Measurements from ENCODE around the gene NRF1.

DNA sequence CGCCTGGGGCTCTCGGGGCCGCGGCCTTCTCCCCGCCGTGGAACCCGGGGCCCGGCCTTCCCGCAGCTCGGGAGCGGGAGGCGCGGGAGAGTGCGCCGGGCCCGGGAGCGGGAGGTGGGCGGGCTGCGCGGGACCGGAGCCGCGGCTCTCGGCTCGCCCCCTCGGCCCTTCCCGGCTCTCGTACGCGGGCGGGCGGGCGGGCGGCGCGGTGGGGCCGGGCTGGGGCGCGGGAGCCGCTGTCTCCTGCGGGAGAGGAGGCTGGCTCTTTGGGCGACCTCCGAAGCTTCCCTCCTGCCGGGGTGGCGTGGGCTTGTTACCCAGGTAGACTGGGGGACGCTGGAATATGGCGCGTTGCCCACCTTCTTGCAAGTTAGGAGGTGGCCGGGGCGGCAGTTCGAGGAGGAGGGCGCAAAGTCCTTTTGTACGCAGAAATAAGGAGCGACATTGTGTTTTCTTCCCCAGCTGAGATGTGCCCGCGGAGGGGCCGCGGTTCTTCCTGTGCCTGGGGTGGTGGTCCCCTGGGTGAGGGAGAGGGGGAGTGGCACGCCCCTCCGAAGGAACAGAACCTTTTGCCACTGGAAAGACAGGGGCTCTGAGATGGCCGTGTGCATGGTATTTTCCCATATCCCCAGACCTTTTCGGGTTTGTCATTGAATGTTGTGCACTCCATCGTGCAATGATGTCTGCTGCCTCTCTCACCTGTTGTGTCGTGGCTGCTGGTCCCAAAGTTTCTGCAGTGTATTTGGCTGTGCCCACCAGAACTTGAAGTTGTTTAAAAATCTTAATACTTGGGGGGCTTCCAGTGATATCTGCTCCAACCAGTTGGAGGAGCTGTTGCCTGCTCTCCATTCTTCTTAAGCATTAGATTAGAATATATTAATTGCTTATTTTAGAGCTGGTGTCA, 844 bp downstream of the NRF1 start:
- TF ChIP-seq EZH2 (IDR thresholded peaks at IDR 0.05) = no peak
- no peak for TF ChIP-seq TCF7L2 (IDR thresholded peaks at IDR 0.05; ENCODE audit: borderline replicate concordance, extremely low read depth, insufficient read depth, insufficient read length)
- TF ChIP-seq EZH2phosphoT487 (IDR thresholded peaks at IDR 0.05; ENCODE audit: borderline replicate concordance) = no peak
- TF ChIP-seq JUND (IDR thresholded peaks at IDR 0.05) = no peak
- TF ChIP-seq CEBPB (IDR thresholded peaks at IDR 0.05; ENCODE audit: low read depth) = no peak
- TF ChIP-seq, protein P1, sequence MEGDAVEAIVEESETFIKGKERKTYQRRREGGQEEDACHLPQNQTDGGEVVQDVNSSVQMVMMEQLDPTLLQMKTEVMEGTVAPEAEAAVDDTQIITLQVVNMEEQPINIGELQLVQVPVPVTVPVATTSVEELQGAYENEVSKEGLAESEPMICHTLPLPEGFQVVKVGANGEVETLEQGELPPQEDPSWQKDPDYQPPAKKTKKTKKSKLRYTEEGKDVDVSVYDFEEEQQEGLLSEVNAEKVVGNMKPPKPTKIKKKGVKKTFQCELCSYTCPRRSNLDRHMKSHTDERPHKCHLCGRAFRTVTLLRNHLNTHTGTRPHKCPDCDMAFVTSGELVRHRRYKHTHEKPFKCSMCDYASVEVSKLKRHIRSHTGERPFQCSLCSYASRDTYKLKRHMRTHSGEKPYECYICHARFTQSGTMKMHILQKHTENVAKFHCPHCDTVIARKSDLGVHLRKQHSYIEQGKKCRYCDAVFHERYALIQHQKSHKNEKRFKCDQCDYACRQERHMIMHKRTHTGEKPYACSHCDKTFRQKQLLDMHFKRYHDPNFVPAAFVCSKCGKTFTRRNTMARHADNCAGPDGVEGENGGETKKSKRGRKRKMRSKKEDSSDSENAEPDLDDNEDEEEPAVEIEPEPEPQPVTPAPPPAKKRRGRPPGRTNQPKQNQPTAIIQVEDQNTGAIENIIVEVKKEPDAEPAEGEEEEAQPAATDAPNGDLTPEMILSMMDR (IDR thresholded peaks at IDR 0.05 in 2 of 3, conservative IDR thresholded peaks at IDR 0.05 in 1 of 3; ENCODE audit: borderline replicate concordance in 1 of 3, insufficient read depth in 1 of 3, low read depth in 2 of 3, low read length in 2 of 3) = peak; percentile 35 to 51 (median 36); a peak in 4 of 6 replicates
